Activated CD4-positive, alpha-beta T cell treated with anti-CD3 and anti-CD28 coated beads, Interleukin-2, amount 50 U/mL, for 1 hour (primary cell): ENCODE measurements around the gene SLC37A1.

Experiments
- DNase-seq: peaks from one replicate; pipeline ENCODE4 v3.0.0-alpha.2; 2020

Gene SLC37A1

GRCh38 chr21:42531771-42532170 lies 18.1 kb downstream of the SLC37A1 start:
- DNase-seq, result no peak

- no peak for DNase-seq
These were observed 19.0 kb downstream of the SLC37A1 start for GRCh38 chr21:42532466-42533181.

- no peak for DNase-seq
These were observed 19.8 kb downstream of the SLC37A1 start for GRCh38 chr21:42533306-42533962.

GRCh38 chr21:42533963-42534355 lies 20.3 kb downstream of the SLC37A1 start:
- DNase-seq, result no peak

GRCh38 chr21:42534421-42535378 lies 21.0 kb downstream of the SLC37A1 start:
- DNase-seq, result no peak

- DNase-seq, result no peak
These were observed 22.0 kb downstream of the SLC37A1 start for GRCh38 chr21:42535602-42536171.

- DNase-seq, result no peak
These were observed 22.9 kb downstream of the SLC37A1 start for GRCh38 chr21:42536601-42537000.

GRCh38 chr21:42537106-42537742 lies 23.6 kb downstream of the SLC37A1 start:
- no peak for DNase-seq

- DNase-seq, result no peak
These were observed 25.0 kb downstream of the SLC37A1 start for GRCh38 chr21:42538479-42539275.

- DNase-seq, result no peak
These were observed 25.7 kb downstream of the SLC37A1 start for GRCh38 chr21:42539342-42539741.

GRCh38 chr21:42539931-42540343 lies 26.3 kb downstream of the SLC37A1 start:
- no peak for DNase-seq

GRCh38 chr21:42540396-42540795 lies 26.7 kb downstream of the SLC37A1 start:
- no peak for DNase-seq

- DNase-seq, result no peak
These were observed 27.5 kb downstream of the SLC37A1 start for GRCh38 chr21:42541174-42541573.

- DNase-seq, result no peak
These were observed 28.0 kb downstream of the SLC37A1 start for GRCh38 chr21:42541618-42542017.

GRCh38 chr21:42542196-42542595 lies 28.5 kb downstream of the SLC37A1 start:
- DNase-seq, result no peak

- DNase-seq, result no peak
These were observed 28.9 kb downstream of the SLC37A1 start for GRCh38 chr21:42542596-42542995.

GRCh38 chr21:42543106-42543847 lies 29.6 kb downstream of the SLC37A1 start:
- DNase-seq, result no peak

GRCh38 chr21:42544544-42544943 lies 30.9 kb downstream of the SLC37A1 start:
- DNase-seq, result no peak

GRCh38 chr21:42545317-42545716 lies 31.7 kb downstream of the SLC37A1 start:
- no peak for DNase-seq

GRCh38 chr21:42545745-42546144 lies 32.1 kb downstream of the SLC37A1 start:
- DNase-seq, result no peak

GRCh38 chr21:42546433-42546832 lies 32.8 kb downstream of the SLC37A1 start:
- DNase-seq, result no peak
